ENCODE measurements around the gene SORCS2.

DNA sequence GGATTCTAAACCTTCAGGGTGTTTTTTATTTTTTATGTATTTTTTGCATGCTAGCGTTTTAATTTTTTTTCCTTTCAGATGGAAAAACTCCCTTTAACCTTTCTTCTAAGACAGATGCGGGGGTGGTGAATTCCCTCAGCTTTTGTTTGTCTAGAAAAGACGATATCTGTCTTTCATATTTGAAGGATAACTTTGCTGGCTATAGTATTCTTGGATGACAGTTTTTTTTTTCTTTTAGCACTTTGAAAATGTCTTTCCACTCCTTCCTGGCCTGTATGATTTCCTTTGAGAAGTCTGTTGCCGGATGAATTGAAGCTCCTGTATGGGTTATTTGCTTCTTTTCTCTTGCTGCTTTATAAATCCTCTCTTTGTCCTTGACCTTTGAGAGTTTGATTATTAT, 215.8 kb downstream of the SORCS2 start:
- TF ChIP-seq KLF10 (tag by site-specific recombination; IDR thresholded peaks at IDR 0.05) (no peak), ZBTB44 (tag by site-specific recombination; IDR thresholded peaks at IDR 0.05) (no peak), ZNF221 (tag by site-specific recombination; IDR thresholded peaks at IDR 0.05; ENCODE audit: borderline replicate concordance) (no peak), ZNF155 (tag by site-specific recombination; IDR thresholded peaks at IDR 0.05) (no peak), HOXA7 (CRISPR knock-in tag; IDR thresholded peaks at IDR 0.05; ENCODE audit: borderline replicate concordance) (no peak), ZNF274 (IDR thresholded peaks at IDR 0.05; ENCODE audit: low read length) (no peak), ZNF274 (tag by site-specific recombination; IDR thresholded peaks at IDR 0.05; ENCODE audit: borderline replicate concordance) (no peak), REST (tag by site-specific recombination; IDR thresholded peaks at IDR 0.05) (no peak)
- TF ChIP-seq, protein P1, sequence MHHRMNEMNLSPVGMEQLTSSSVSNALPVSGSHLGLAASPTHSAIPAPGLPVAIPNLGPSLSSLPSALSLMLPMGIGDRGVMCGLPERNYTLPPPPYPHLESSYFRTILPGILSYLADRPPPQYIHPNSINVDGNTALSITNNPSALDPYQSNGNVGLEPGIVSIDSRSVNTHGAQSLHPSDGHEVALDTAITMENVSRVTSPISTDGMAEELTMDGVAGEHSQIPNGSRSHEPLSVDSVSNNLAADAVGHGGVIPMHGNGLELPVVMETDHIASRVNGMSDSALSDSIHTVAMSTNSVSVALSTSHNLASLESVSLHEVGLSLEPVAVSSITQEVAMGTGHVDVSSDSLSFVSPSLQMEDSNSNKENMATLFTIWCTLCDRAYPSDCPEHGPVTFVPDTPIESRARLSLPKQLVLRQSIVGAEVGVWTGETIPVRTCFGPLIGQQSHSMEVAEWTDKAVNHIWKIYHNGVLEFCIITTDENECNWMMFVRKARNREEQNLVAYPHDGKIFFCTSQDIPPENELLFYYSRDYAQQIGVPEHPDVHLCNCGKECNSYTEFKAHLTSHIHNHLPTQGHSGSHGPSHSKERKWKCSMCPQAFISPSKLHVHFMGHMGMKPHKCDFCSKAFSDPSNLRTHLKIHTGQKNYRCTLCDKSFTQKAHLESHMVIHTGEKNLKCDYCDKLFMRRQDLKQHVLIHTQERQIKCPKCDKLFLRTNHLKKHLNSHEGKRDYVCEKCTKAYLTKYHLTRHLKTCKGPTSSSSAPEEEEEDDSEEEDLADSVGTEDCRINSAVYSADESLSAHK (tag by site-specific recombination; IDR thresholded peaks at IDR 0.05): no peak
- TF ChIP-seq, protein P2, sequence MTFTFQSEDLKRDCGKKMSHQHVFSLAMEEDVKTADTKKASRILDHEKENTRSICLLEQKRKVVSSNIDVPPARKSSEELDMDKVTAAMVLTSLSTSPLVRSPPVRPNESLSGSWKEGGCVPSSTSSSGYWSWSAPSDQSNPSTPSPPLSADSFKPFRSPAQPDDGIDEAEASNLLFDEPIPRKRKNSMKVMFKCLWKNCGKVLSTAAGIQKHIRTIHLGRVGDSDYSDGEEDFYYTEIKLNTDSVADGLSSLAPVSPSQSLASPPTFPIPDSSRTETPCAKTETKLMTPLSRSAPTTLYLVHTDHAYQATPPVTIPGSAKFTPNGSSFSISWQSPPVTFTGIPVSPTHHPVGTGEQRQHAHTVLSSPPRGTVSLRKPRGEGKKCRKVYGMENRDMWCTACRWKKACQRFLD (tag by site-specific recombination; IDR thresholded peaks at IDR 0.05): no peak
- TF ChIP-seq, protein P3, sequence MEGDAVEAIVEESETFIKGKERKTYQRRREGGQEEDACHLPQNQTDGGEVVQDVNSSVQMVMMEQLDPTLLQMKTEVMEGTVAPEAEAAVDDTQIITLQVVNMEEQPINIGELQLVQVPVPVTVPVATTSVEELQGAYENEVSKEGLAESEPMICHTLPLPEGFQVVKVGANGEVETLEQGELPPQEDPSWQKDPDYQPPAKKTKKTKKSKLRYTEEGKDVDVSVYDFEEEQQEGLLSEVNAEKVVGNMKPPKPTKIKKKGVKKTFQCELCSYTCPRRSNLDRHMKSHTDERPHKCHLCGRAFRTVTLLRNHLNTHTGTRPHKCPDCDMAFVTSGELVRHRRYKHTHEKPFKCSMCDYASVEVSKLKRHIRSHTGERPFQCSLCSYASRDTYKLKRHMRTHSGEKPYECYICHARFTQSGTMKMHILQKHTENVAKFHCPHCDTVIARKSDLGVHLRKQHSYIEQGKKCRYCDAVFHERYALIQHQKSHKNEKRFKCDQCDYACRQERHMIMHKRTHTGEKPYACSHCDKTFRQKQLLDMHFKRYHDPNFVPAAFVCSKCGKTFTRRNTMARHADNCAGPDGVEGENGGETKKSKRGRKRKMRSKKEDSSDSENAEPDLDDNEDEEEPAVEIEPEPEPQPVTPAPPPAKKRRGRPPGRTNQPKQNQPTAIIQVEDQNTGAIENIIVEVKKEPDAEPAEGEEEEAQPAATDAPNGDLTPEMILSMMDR (tag by site-specific recombination; IDR thresholded peaks at IDR 0.05): no peak

Data from HEK293 (cell line).